Measurements from ENCODE around the gene OR4C6. TPM values are rescaled to one million over a fixed set of nuclear protein-coding genes. Genes with fewer than 3 reads are reported as not detected.

The OR4C6 gene
- total RNA-seq, 1 donor from 2014 or later = not detected

GRCh38 chr11:55707029-55707428 lies 45.0 kb downstream of the OR4C6 start:
- no peak overlapping the region for H3K4me3 ChIP-seq
- no peaks in the 10 kb centered on the region for H3K9me3 ChIP-seq
- peak in 1 of 3 experiments; percentile 17 for TF ChIP-seq CTCF (IDR thresholded peaks at IDR 0.05)
- intact Hi-C loops (cut with DNase I) = no loop called here
- H3K27me3 ChIP-seq = no peaks in the 10 kb centered on the region
- DNase-seq (ENCODE audit: low spot score in 2 of 2) = no peak
- H3K4me1 ChIP-seq = no peaks in the 10 kb centered on the region
- no peaks in the 10 kb centered on the region for H3K36me3 ChIP-seq
- no peak overlapping the region for H3K27ac ChIP-seq

GRCh38 chr11:55714982-55715888 lies 53.2 kb downstream of the OR4C6 start:
- Histone ChIP-seq H3K27ac (no peak overlapping the region), H3K36me3 (no peaks in the 10 kb centered on the region), H3K9me3 (no peaks in the 10 kb centered on the region), H3K27me3 (no peaks in the 10 kb centered on the region), H3K4me3 (no peak overlapping the region), H3K4me1 (no peaks in the 10 kb centered on the region)
- no peak for DNase-seq (ENCODE audit: low spot score in 2 of 2)
- no peak for TF ChIP-seq CTCF (IDR thresholded peaks at IDR 0.05)
- intact Hi-C loops (cut with DNase I) = no loop called here

Other genes starting within 250 kb of the OR4C6 start
- not detected for gene OR4C15, start 107.7 kb upstream of the OR4C6 start, total RNA-seq
- not detected for gene OR4C16, start 90.1 kb upstream of the OR4C6 start, total RNA-seq
- not detected for gene OR4C11, start 54.6 kb upstream of the OR4C6 start, total RNA-seq
- not detected for gene OR4P4, start 27.1 kb upstream of the OR4C6 start, total RNA-seq
- not detected for gene OR4S2, start 13.9 kb upstream of the OR4C6 start, total RNA-seq
- not detected for gene OR5D13, start 111.2 kb downstream of the OR4C6 start, total RNA-seq
- gene OR5D14, start 133.4 kb downstream of the OR4C6 start, total RNA-seq = not detected
- gene OR5L1, start 149.2 kb downstream of the OR4C6 start, total RNA-seq = not detected
- not detected for gene OR5D18, start 157.4 kb downstream of the OR4C6 start, total RNA-seq
- not detected for gene OR5L2, start 165.0 kb downstream of the OR4C6 start, total RNA-seq
- not detected for gene OR5D16, start 176.6 kb downstream of the OR4C6 start, total RNA-seq
- gene TRIM51, start 221.1 kb downstream of the OR4C6 start, total RNA-seq = not detected